Peyer's patch (tissue), 4 donors: ENCODE data around the gene YPEL4.

Source experiments
- POLR2A ChIP-seq, 2 donors: fragments of 450-650 bp; IDR thresholded peaks; one replicate each; pipeline ENCODE4 v1.5.1; 2017; ENCODE audit warnings: antibody characterized with exemption in 2 of 2, mild to moderate bottlenecking in 2 of 2, moderate library complexity in 2 of 2
- TF ChIP-seq, protein P1 (sequence below), 6 experiments: fragments of 450-650 bp in 4 of 6; fragments of 200-600 bp in 2 of 6; sonication (generic) in 1 of 6; IDR thresholded peaks; one replicate each; pipeline ENCODE4 v1.5.1; 2017 to 2019; ENCODE audit warnings: antibody characterized with exemption in 6 of 6, mild to moderate bottlenecking in 3 of 6, moderate library complexity in 1 of 6

DNA sequence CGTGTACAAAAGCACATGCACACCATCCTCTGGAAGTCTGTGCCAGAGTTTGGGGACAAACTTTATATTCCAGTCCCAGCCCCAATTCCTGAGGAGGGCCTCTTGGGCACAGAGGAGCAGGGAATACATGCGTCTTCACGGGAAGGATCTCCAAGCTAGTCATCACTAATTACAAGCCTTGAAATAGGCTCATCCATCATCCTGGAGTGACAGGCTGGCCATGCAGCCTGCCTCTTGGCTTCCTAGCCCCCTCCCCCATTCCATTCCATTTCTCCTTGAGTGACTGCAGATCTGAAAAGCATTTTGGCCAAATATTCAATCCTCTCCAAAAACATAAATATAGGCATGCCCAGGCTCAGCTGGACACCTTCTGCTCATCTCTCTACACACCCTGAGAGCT is 27.4 kb downstream of the YPEL4 start:
- TF ChIP-seq, protein P1, sequence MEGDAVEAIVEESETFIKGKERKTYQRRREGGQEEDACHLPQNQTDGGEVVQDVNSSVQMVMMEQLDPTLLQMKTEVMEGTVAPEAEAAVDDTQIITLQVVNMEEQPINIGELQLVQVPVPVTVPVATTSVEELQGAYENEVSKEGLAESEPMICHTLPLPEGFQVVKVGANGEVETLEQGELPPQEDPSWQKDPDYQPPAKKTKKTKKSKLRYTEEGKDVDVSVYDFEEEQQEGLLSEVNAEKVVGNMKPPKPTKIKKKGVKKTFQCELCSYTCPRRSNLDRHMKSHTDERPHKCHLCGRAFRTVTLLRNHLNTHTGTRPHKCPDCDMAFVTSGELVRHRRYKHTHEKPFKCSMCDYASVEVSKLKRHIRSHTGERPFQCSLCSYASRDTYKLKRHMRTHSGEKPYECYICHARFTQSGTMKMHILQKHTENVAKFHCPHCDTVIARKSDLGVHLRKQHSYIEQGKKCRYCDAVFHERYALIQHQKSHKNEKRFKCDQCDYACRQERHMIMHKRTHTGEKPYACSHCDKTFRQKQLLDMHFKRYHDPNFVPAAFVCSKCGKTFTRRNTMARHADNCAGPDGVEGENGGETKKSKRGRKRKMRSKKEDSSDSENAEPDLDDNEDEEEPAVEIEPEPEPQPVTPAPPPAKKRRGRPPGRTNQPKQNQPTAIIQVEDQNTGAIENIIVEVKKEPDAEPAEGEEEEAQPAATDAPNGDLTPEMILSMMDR (IDR thresholded peaks at IDR 0.05): no peak
- no peak for TF ChIP-seq POLR2A (IDR thresholded peaks at IDR 0.05)
